Measurements from ENCODE around the gene PMPCA. TPM values are rescaled to one million over a fixed set of nuclear protein-coding genes. Genes with fewer than 3 reads are reported as not detected.

Gene PMPCA
- total and polyA plus RNA-seq, 12 donors: 59.3 to 85.2 (median 75.4) TPM

DNA sequence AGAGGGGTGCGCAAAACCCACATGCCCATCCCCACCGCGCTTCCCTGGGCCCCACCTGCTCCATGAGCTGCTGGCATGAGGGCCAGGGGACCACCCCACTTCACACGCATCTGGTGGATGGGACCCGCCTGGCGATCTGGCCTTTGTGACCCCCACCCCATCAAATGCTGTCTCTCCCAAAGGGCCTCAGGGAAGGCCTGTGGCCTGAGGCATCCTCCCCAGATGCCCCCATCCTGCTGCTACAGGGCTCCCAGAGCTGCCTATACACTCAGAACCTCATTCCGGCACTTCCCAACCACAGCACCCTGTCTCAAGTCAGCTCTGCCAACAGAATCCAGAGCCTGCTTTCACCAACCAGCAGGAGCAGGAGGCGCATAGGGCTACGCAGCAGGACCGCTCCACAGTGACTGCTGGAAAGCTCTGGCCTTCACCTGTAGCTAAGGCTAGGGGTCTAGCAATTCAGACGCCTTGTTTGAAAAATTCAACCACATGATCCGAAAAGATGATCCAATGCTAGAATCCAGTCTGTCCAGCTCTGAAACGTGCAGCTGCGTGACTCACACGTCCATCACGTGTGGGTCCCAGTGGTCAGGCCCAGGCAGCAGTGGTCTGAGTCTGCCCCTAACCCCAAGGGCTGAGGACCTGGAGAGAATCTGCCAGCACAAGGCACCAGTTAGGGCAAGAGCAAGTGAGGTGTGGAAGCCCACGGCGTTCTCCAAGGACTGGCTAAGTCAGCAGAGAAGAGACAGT, 9.1 kb upstream of the PMPCA start:
- Histone ChIP-seq H3K27ac (no peak overlapping the region), H3K27me3 (no peaks in the 10 kb centered on the region), H3K9me3 (no peaks in the 10 kb centered on the region), H3K4me3 (no peak overlapping the region), H3K4me1 (peaks cover 13 to 24% (median 18%) of the 10 kb centered on the region in 9 donors), H3K36me3 (peaks cover 0 to 63% (median 16%) of the 10 kb centered on the region in 9 donors)
- WGBS, 2 donors: 91 to 92% methylated on average over 18 of the region's 18 CpGs
- no peak for ATAC-seq
- TF ChIP-seq, protein P1, sequence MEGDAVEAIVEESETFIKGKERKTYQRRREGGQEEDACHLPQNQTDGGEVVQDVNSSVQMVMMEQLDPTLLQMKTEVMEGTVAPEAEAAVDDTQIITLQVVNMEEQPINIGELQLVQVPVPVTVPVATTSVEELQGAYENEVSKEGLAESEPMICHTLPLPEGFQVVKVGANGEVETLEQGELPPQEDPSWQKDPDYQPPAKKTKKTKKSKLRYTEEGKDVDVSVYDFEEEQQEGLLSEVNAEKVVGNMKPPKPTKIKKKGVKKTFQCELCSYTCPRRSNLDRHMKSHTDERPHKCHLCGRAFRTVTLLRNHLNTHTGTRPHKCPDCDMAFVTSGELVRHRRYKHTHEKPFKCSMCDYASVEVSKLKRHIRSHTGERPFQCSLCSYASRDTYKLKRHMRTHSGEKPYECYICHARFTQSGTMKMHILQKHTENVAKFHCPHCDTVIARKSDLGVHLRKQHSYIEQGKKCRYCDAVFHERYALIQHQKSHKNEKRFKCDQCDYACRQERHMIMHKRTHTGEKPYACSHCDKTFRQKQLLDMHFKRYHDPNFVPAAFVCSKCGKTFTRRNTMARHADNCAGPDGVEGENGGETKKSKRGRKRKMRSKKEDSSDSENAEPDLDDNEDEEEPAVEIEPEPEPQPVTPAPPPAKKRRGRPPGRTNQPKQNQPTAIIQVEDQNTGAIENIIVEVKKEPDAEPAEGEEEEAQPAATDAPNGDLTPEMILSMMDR (IDR thresholded peaks at IDR 0.05): no peak
- intact Hi-C loops (cut with DNase I): loop anchor here in 7 of 10 donors (2.0 to 10.0 kb wide), 8 partner anchors 37 to 89 kb away; no protein-coding TSS in a partner anchor
- DNase-seq: no peak

GRCh38 chr9:136402067-136402466, 8.4 kb upstream of the PMPCA start:
- Histone ChIP-seq H3K27ac (no peak overlapping the region), H3K27me3 (no peaks in the 10 kb centered on the region), H3K9me3 (no peaks in the 10 kb centered on the region), H3K4me3 (no peak overlapping the region), H3K36me3 (peaks cover 0 to 63% (median 14%) of the 10 kb centered on the region in 9 donors), H3K4me1 (peaks cover 13 to 24% (median 18%) of the 10 kb centered on the region in 9 donors)
- ATAC-seq (no peak), DNase-seq (no peak)
- WGBS, 2 donors: 52 to 59% methylated on average over 13 of the region's 13 CpGs
- TF ChIP-seq, protein P1 (IDR thresholded peaks at IDR 0.05): no peak
- intact Hi-C loops (cut with DNase I): loop anchor here in 4 of 10 donors (5.0 to 10.0 kb wide), 4 partner anchors 57 to 90 kb away; no protein-coding TSS in a partner anchor

- intact Hi-C loops (cut with DNase I): loop anchor here in 4 of 10 donors (5.0 to 10.0 kb wide), 4 partner anchors 59 to 91 kb away; no protein-coding TSS in a partner anchor
- DNase-seq (no peak), ATAC-seq (no peak)
- no peak overlapping the region for H3K4me3 ChIP-seq
- TF ChIP-seq, protein P1 (IDR thresholded peaks at IDR 0.05): no peak
- WGBS, 2 donors: 90 to 93% methylated on average over 5 of the region's 5 CpGs
- no peak overlapping the region for H3K27ac ChIP-seq
- no peaks in the 10 kb centered on the region for H3K9me3 ChIP-seq
- peaks cover 13 to 26% (median 17%) of the 10 kb centered on the region in 9 donors for H3K4me1 ChIP-seq
- H3K36me3 ChIP-seq: peaks cover 0 to 61% (median 14%) of the 10 kb centered on the region in 9 donors
- H3K27me3 ChIP-seq: no peaks in the 10 kb centered on the region
Measured at GRCh38 chr9:136403538-136403914, 6.9 kb upstream of the PMPCA start.

- 87 to 91% methylated on average over 32 of the region's 32 CpGs for WGBS, 2 donors
- Histone ChIP-seq H3K27ac (no peak overlapping the region), H3K36me3 (peaks cover 0 to 60% (median 14%) of the 10 kb centered on the region in 9 donors), H3K4me3 (no peak overlapping the region), H3K4me1 (peaks cover 8 to 26% (median 15%) of the 10 kb centered on the region in 9 donors), H3K9me3 (no peaks in the 10 kb centered on the region), H3K27me3 (no peaks in the 10 kb centered on the region)
- intact Hi-C loops (cut with DNase I): loop anchor here in 4 of 10 donors (5.0 to 10.0 kb wide), 4 partner anchors 59 to 92 kb away; no protein-coding TSS in a partner anchor
- TF ChIP-seq, protein P1 (IDR thresholded peaks at IDR 0.05): no peak
- DNase-seq (no peak), ATAC-seq (no peak)
Measured at GRCh38 chr9:136403915-136404800, 6.3 kb upstream of the PMPCA start.

All from heart right ventricle (tissue), 16 donors.